ENCODE results near the gene BEND4.

DNA sequence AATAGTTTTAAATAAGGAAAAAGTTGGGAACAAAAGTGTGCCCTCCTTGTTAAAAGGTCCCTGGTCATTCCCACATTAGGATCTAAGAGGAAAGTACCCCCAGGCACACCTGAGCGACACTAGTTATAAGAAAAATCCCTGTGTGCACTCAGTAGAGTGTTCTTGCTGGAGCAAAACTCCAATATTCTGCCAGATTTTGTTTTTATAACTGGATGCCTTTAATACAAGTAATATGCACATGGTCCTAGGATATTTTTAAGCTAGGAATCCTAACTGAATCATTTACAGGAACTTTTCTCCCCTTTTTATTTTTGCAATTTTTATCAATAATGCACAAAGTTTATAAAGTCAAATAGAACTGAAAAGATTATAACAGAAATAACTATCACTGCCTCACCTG is 68.6 kb downstream of the BEND4 start:
- TF ChIP-seq, protein P1, sequence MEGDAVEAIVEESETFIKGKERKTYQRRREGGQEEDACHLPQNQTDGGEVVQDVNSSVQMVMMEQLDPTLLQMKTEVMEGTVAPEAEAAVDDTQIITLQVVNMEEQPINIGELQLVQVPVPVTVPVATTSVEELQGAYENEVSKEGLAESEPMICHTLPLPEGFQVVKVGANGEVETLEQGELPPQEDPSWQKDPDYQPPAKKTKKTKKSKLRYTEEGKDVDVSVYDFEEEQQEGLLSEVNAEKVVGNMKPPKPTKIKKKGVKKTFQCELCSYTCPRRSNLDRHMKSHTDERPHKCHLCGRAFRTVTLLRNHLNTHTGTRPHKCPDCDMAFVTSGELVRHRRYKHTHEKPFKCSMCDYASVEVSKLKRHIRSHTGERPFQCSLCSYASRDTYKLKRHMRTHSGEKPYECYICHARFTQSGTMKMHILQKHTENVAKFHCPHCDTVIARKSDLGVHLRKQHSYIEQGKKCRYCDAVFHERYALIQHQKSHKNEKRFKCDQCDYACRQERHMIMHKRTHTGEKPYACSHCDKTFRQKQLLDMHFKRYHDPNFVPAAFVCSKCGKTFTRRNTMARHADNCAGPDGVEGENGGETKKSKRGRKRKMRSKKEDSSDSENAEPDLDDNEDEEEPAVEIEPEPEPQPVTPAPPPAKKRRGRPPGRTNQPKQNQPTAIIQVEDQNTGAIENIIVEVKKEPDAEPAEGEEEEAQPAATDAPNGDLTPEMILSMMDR (IDR thresholded peaks at IDR 0.05; ENCODE audit: insufficient read depth, low read length, poor library complexity, severe bottlenecking) = no peak
- no peak for TF ChIP-seq EZH2phosphoT487 (conservative IDR thresholded peaks at IDR 0.05; ENCODE audit: low read length)
